Skin of body (tissue), 2 donors: ENCODE results near the gene KRTAP5-1. TPM values are rescaled to one million over a fixed set of nuclear protein-coding genes. Genes with fewer than 3 reads are reported as not detected.
"Not testable (repeated sequence)": the region's sequence is repeated elsewhere in the genome, so short reads cannot be mapped to it uniquely, and the experiment has no call there.

Experiments
- DNase-seq: peaks from one replicate; lab custom pipeline; 2025; lab: John Stamatoyannopoulos, UW
- total RNA-seq: library from RNA; depleted of rRNA; stranded (reverse); fragments of >200 nt; gene quantifications from one replicate; pipeline ENCODE4 v1.2.3, GENCODE V29; 2014

KRTAP5-1 gene
- 0.30 TPM for total RNA-seq

GRCh38 chr11:1584661-1585370 is at the start of gene KRTAP5-1:
Gene KRTAP5-1, minus strand, starts transcription at chr11:1585283. Its CDS starts 34 bp downstream, at chr11:1585249.
- DNase-seq = not testable (repeated sequence)

GRCh38 chr11:1633864-1634263 is 48.8 kb upstream of the KRTAP5-1 start:
- no peak for DNase-seq

- no peak for DNase-seq
Observed at GRCh38 chr11:1632053-1632714, 47.1 kb upstream of the KRTAP5-1 start.

- DNase-seq = no peak
Observed at GRCh38 chr11:1631066-1631568, 46.0 kb upstream of the KRTAP5-1 start.

- DNase-seq = no peak
Observed at GRCh38 chr11:1630271-1630670, 45.2 kb upstream of the KRTAP5-1 start.

- DNase-seq = no peak
Observed at GRCh38 chr11:1629326-1630185, 44.5 kb upstream of the KRTAP5-1 start, which contains the start of gene KRTAP5-5. Gene KRTAP5-5, plus strand, starts transcription at chr11:1629775. Its CDS starts 66 bp downstream, at chr11:1629841.

- DNase-seq = no peak
Observed at GRCh38 chr11:1628506-1629325, 43.6 kb upstream of the KRTAP5-1 start.

- DNase-seq = no peak
Observed at GRCh38 chr11:1625541-1625940, 40.5 kb upstream of the KRTAP5-1 start.

- no peak for DNase-seq
Observed at GRCh38 chr11:1624621-1625020, 39.5 kb upstream of the KRTAP5-1 start.

- DNase-seq = no peak
Observed at GRCh38 chr11:1623716-1624115, 38.6 kb upstream of the KRTAP5-1 start.

- DNase-seq = no peak
Observed at GRCh38 chr11:1622086-1622485, 37.0 kb upstream of the KRTAP5-1 start, which contains the start of gene KRTAP5-4. Gene KRTAP5-4, minus strand, starts transcription at chr11:1622138. Its CDS starts 45 bp downstream, at chr11:1622093.

- no peak for DNase-seq
Observed at GRCh38 chr11:1619449-1619848, 34.4 kb upstream of the KRTAP5-1 start.

- DNase-seq = peak; percentile 71
Observed at GRCh38 chr11:1618231-1618630, 33.1 kb upstream of the KRTAP5-1 start.

GRCh38 chr11:1608363-1608762 is 23.3 kb upstream of the KRTAP5-1 start, which contains the start of gene KRTAP5-3:
Gene KRTAP5-3, minus strand, starts transcription at chr11:1608463. Its CDS starts 78 bp downstream, at chr11:1608385.
- DNase-seq = no peak

- DNase-seq = not testable (repeated sequence)
Observed at GRCh38 chr11:1607901-1608300, 22.8 kb upstream of the KRTAP5-1 start.

- not testable (repeated sequence) for DNase-seq
Observed at GRCh38 chr11:1607156-1607845, 22.2 kb upstream of the KRTAP5-1 start.

- not testable (repeated sequence) for DNase-seq
Observed at GRCh38 chr11:1605923-1606322, 20.8 kb upstream of the KRTAP5-1 start.

- DNase-seq = no peak
Observed at GRCh38 chr11:1604711-1605110, 19.6 kb upstream of the KRTAP5-1 start.

GRCh38 chr11:1604181-1604580 is 19.1 kb upstream of the KRTAP5-1 start:
- no peak for DNase-seq

- no peak for DNase-seq
Observed at GRCh38 chr11:1603629-1604028, 18.5 kb upstream of the KRTAP5-1 start.
